NT2/D1 (cell line): ENCODE measurements around the gene CLIC1.

ENCODE experiments used
- DNase-seq: peaks from one replicate; pipeline ENCODE4 v3.0.0-alpha.2; 2011; ENCODE audit warnings: low read depth, low spot score
- H3K27me3 ChIP-seq: 2 replicates; pipeline ENCODE4 v1.6.0; 2011; ENCODE audit warnings: mild to moderate bottlenecking; ENCODE audit not compliant: insufficient read length, insufficient read depth
- H3K36me3 ChIP-seq: 2 replicates; pipeline ENCODE4 v1.6.1; 2011; ENCODE audit warnings: mild to moderate bottlenecking, low read length, mixed read lengths; ENCODE audit not compliant: insufficient read depth, insufficient read length
- H3K4me1 ChIP-seq: 2 replicates; pipeline ENCODE4 v1.5.1; 2011; ENCODE audit not compliant: insufficient read depth, insufficient read length
- H3K4me3 ChIP-seq: 2 replicates; pipeline ENCODE4 v1.5.1; 2011; ENCODE audit warnings: low read depth; ENCODE audit not compliant: insufficient read length
- H3K9ac ChIP-seq: 2 replicates; pipeline ENCODE4 v1.6.0; 2011; ENCODE audit warnings: low read depth; ENCODE audit not compliant: insufficient read length
- H3K9me3 ChIP-seq: 2 replicates; pipeline ENCODE4 v1.5.1; 2011; ENCODE audit warnings: mild to moderate bottlenecking, low read length; ENCODE audit not compliant: insufficient read depth
- SUZ12 ChIP-seq: IDR thresholded peaks from 2 replicates; pipeline ENCODE4 v1.6.1; 2011; ENCODE audit not compliant: insufficient read length, insufficient read depth; ENCODE audit errors: extremely low read depth
- YY1 ChIP-seq: IDR thresholded peaks from 2 replicates; pipeline ENCODE4 v1.6.1; 2011; ENCODE audit not compliant: insufficient read length, insufficient read depth
- ZNF274 ChIP-seq: IDR thresholded peaks from 2 replicates; pipeline ENCODE4 v1.6.1; 2011; ENCODE audit warnings: mild to moderate bottlenecking, low read depth, low read length

Gene CLIC1

GRCh38 chr6:31767096-31767645 is 30.8 kb upstream of the CLIC1 start:
- H3K27me3 ChIP-seq: no peaks in the 10 kb centered on the region
- H3K9ac ChIP-seq: no peak overlapping the region
- H3K9me3 ChIP-seq: no peaks in the 10 kb centered on the region
- DNase-seq: no peak
- no peak overlapping the region for H3K4me3 ChIP-seq
- TF ChIP-seq ZNF274: no peak
- no peak for TF ChIP-seq SUZ12
- TF ChIP-seq YY1: no peak
- H3K36me3 ChIP-seq: peaks cover 18% of the 10 kb centered on the region
- H3K4me1 ChIP-seq: peaks cover 6% of the 10 kb centered on the region

GRCh38 chr6:31765910-31766794 is 29.8 kb upstream of the CLIC1 start:
- H3K36me3 ChIP-seq: peaks cover 28% of the 10 kb centered on the region
- H3K27me3 ChIP-seq: no peaks in the 10 kb centered on the region
- H3K9ac ChIP-seq: no peak overlapping the region
- TF ChIP-seq YY1: no peak
- TF ChIP-seq ZNF274: no peak
- TF ChIP-seq SUZ12: no peak
- H3K4me1 ChIP-seq: peaks cover 6% of the 10 kb centered on the region
- DNase-seq: no peak
- H3K4me3 ChIP-seq: no peak overlapping the region
- H3K9me3 ChIP-seq: no peaks in the 10 kb centered on the region

- Histone ChIP-seq H3K27me3 (no peaks in the 10 kb centered on the region), H3K4me3 (no peak overlapping the region), H3K9ac (no peak overlapping the region), H3K36me3 (peaks cover 34% of the 10 kb centered on the region), H3K9me3 (no peaks in the 10 kb centered on the region), H3K4me1 (peaks cover 6% of the 10 kb centered on the region)
- no peak for TF ChIP-seq YY1
- TF ChIP-seq SUZ12: no peak
- no peak for TF ChIP-seq ZNF274
- DNase-seq: no peak
These were observed 29.2 kb upstream of the CLIC1 start for GRCh38 chr6:31765559-31765909.

- Histone ChIP-seq H3K4me3 (no peak overlapping the region), H3K4me1 (peaks cover 6% of the 10 kb centered on the region), H3K36me3 (peaks cover 48% of the 10 kb centered on the region), H3K9ac (no peak overlapping the region), H3K9me3 (no peaks in the 10 kb centered on the region), H3K27me3 (no peaks in the 10 kb centered on the region)
- TF ChIP-seq YY1: no peak
- no peak for TF ChIP-seq SUZ12
- no peak for TF ChIP-seq ZNF274
- DNase-seq: no peak
These were observed 27.9 kb upstream of the CLIC1 start for GRCh38 chr6:31764198-31764597.

- peaks cover 54% of the 10 kb centered on the region for H3K36me3 ChIP-seq
- H3K9ac ChIP-seq: no peak overlapping the region
- peaks cover 6% of the 10 kb centered on the region for H3K4me1 ChIP-seq
- H3K9me3 ChIP-seq: no peaks in the 10 kb centered on the region
- DNase-seq: peak; percentile 77
- H3K4me3 ChIP-seq: no peak overlapping the region
- TF ChIP-seq ZNF274 (no peak), SUZ12 (no peak), YY1 (no peak)
- H3K27me3 ChIP-seq: no peaks in the 10 kb centered on the region
These were observed 27.2 kb upstream of the CLIC1 start for GRCh38 chr6:31763619-31763940.

GRCh38 chr6:31762878-31763618 is 26.7 kb upstream of the CLIC1 start:
- DNase-seq: no peak
- TF ChIP-seq YY1 (no peak), SUZ12 (no peak), ZNF274 (no peak)
- Histone ChIP-seq H3K9ac (no peak overlapping the region), H3K9me3 (no peaks in the 10 kb centered on the region), H3K4me3 (no peak overlapping the region), H3K27me3 (no peaks in the 10 kb centered on the region), H3K36me3 (peaks cover 58% of the 10 kb centered on the region), H3K4me1 (peaks cover 6% of the 10 kb centered on the region)

GRCh38 chr6:31762356-31762755 is 26.0 kb upstream of the CLIC1 start, which contains the start of gene SAPCD1:
SAPCD1 (plus strand) TSS chr6:31762656; CDS start chr6:31763055, 399 bp downstream.
- no peaks in the 10 kb centered on the region for H3K9me3 ChIP-seq
- DNase-seq: no peak
- no peak within 1 kb of the TSS for H3K4me3 ChIP-seq
- H3K9ac ChIP-seq: no peak within 1 kb of the TSS
- peaks cover 6% of the 10 kb centered on the region for H3K4me1 ChIP-seq
- no peak for TF ChIP-seq SUZ12
- no peak for TF ChIP-seq YY1
- no peak for TF ChIP-seq ZNF274
- no peaks in the 10 kb centered on the region for H3K27me3 ChIP-seq
- peaks cover 59% of the 10 kb centered on the region for H3K36me3 ChIP-seq
